Peyer's patch (tissue), 4 donors: Measurements from ENCODE around the gene DNAJC30.
"Not testable (repeated sequence)": the region's sequence is repeated elsewhere in the genome, so short reads cannot be mapped to it uniquely, and the experiment has no call there.

Experiments used
- CTCF ChIP-seq, 6 experiments: fragments of 450-650 bp in 4 of 6; fragments of 200-600 bp in 2 of 6; sonication (generic) in 1 of 6; IDR thresholded peaks; one replicate each; pipeline ENCODE4 v1.5.1; 2017 to 2019; ENCODE audit warnings: antibody characterized with exemption in 6 of 6, mild to moderate bottlenecking in 3 of 6, moderate library complexity in 1 of 6
- POLR2A ChIP-seq, 2 donors: fragments of 450-650 bp; IDR thresholded peaks; one replicate each; pipeline ENCODE4 v1.5.1; 2017; ENCODE audit warnings: antibody characterized with exemption in 2 of 2, mild to moderate bottlenecking in 2 of 2, moderate library complexity in 2 of 2

GRCh38 chr7:73676062-73676461 lies 7.2 kb downstream of the DNAJC30 start:
- TF ChIP-seq CTCF (IDR thresholded peaks at IDR 0.05): peak in 3 of 6 experiments; percentile 20 to 32 (median 25)
- not testable (repeated sequence) for TF ChIP-seq POLR2A (IDR thresholded peaks at IDR 0.05)
